GM03348 (cell line): ENCODE measurements around the gene ABCF3.

Source experiments
- DNase-seq: peaks from one replicate; pipeline ENCODE4 v3.0.0; 2012; ENCODE audit warnings: low spot score

Gene ABCF3

DNA sequence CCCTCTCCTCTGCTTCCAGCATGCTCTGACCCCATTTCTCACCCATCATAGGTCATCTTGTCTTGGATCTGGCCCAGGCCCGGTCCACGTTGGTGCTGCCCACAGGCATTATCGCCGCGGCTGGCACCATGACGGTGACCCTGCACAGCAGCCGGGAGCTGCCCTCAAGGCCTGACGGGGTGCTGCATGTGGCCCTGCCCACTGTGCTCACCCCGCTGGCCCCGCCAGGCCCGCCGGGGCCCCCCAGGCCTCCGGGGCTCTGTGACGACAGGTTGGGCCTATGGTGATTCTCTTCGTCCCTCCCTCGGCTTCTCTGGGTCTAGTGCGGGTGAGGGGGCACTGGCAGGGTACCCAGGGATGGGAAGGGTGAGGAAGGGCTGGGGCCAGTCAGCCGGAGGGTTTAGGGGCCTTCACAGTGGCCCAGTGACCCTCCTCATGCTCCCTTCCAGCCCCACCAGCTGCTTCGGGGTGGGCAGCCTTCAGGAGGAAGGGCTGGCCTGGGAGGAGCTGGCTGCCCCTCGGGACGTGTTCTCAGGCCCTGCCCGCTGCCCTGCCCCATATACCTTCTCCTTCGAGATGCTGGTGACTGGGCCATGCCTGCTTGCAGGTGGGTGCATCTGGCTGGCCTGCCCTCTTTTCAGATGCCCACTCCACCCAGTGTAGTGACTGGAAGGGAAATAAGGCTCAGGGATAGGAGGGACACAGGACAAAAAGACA lies 47.3 kb downstream of the ABCF3 start:
- no peak for DNase-seq

DNA sequence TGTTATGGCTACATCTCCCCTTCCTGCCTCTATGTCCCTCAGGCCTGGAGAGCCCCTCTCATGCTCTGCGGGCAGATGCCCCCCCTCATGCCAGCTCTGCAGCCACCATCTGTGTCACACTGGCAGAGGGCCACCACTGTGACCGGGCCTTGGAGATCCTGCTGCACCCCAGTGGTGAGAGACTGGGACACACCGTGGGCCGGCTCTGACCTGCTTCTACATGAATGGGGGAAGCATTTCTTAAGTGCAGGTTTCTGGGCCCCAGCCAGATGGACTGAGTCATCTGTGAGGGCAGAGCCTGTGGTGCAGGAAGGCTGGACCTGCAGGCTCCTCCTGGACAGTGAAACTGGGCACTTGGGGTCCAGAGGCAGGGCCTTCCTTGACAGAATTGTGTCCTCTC lies 48.2 kb downstream of the ABCF3 start:
- peak; percentile 70 for DNase-seq

DNA sequence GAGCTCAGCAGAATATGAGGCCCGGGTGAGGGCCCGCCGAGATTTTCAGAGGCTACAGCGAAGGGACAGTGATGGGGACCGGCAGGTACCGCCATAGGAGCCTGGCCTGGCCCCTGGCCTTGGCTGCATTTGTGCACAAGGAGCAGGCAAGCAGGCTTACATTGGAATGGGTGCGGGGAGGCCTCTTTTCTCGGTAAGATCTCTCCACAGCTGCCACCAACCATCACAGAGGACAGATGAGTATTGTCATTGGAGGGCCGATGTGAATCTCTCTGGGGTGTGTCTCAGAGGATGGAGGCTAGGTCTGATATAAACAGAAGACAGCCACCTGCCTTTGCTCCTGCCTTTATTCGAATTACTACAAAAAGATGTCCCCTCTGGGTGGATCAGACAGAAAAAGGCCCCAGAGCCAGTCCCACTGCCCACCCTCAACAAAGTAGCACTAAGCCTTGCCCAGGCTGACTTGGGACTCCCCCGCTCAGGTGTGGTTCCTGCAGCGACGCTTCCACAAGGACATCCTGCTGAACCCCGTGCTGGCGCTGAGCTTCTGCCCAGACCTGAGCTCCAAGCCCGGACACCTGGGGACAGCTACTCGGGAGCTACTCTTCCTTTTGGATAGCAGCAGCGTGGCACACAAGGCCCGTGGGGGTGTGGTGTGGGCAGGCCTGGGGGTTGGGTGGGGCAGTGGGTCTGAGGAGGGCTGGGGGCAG lies 48.8 kb downstream of the ABCF3 start:
- DNase-seq: no peak

DNA sequence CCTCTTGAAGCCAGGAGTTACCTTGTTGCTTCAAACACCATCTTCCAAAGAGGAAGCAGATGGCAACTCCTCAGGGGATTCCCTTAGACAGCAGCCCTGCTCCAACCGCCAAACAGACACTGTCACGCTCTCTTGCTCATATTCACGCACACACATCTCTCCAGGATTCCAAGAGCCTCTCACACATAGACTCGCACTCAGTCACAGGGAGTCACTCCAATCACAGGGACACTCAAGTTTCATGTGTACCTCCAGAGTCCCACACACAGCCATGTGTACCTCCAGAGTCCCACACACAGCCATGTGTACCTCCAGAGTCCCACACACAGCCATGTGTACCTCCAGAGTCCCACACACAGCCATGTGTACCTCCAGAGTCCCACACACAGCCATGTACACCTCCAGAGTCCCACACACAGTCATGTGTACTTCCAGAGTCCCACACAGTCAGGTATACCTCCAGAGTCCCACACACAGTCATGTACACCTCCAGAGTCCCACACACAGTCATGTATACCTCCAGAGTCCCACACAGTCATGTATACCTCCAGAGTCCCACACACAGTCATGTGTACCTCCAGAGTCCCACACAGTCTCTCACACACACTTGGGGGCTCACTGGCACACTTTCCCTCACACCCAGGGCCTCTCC lies 49.5 kb downstream of the ABCF3 start:
- DNase-seq: no peak

DNA sequence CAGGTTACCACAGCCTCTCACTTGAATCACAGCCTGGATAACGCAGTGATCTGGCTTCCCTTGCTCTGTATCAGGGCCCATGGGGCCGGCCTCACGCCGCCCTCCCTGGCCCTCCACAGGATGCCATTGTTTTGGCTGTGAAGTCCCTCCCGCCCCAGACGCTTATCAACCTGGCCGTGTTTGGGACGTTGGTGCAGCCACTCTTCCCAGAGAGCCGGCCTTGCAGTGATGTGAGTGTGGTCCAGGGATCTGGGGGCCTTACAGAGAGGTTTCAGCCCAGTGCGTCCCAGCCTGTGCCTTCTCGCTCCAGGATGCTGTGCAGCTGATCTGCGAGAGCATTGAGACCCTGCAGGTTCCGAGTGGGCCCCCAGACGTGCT lies 50.0 kb downstream of the ABCF3 start:
- DNase-seq: no peak

DNA sequence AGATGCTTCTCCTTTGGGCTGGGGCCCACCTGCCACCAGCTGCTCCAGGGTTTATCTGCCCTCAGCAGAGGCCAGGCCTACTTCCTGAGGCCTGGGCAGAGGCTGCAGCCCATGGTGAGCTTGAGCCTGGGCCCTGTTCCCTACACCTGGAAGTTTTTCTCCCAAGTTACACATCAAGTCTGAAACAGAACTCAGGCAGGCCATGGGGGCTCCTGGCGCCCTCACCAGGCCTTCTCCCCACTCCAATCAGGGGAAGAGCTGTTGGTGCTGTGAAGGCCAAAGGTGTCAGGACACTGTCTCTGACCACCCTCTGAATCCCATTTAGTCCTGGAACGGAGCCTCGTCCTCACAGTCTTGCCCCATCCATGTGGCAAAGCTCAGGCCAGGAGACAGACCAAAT lies 50.6 kb downstream of the ABCF3 start:
- no peak for DNase-seq

DNA sequence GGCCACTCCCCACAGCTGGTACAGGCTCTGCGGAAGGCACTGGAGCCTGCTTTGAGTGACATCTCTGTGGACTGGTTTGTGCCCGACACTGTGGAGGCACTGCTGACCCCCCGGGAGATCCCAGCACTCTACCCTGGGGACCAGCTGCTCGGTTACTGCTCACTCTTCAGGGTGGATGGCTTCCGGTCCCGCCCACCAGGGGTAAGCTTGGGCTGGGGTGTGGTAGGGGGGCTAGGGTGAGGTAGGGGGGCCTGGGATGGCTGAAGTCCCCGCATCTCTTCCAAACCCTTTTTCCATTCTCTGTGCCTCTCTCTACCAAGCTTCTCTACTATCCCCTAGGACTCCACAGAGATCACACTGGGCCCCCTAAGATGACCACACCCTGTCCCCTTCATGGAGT lies 51.2 kb downstream of the ABCF3 start:
- DNase-seq: no peak

DNA sequence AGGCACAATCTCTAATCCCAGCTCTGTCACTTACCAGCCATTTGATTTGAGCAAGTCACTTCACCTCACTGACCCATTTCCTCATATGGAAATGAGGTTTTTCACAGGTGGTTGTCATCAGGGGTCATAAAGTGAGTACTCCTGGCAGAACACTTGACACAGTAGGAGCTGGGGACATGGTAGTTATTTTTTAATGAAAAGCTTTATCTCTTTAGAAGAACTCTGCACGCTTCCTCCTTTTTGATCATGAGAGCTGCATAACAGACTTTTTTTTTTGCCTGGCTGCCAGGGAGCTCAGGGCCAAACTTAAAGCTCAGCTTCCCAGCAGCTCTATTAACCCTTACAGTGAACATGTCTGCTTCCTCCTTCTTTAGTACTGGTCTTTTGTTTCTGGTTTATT lies 51.8 kb downstream of the ABCF3 start:
- no peak for DNase-seq

DNA sequence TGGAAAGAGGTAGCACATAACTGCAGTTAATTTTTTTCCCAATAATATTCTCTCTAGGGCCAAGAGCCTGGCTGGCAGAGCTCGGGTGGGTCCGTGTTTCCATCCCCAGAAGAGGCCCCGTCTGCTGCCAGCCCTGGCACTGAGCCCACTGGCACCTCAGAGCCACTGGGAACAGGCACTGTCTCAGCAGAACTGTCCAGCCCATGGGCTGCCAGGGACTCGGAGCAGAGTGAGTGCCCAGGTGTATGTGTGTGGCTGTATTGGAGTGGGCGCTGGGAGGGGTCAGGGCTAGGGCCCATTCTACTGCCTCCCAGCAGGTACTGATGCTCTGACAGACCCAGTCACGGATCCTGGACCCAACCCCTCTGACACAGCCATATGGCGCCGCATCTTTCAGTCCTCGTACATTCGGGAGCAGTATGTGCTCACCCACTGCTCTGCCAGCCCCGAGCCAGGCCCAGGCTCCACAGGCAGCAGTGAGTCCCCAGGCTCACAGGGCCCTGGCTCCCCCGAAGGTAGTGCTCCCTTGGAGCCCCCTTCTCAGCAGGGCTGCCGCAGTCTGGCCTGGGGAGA lies 52.3 kb downstream of the ABCF3 start:
- DNase-seq: no peak

DNA sequence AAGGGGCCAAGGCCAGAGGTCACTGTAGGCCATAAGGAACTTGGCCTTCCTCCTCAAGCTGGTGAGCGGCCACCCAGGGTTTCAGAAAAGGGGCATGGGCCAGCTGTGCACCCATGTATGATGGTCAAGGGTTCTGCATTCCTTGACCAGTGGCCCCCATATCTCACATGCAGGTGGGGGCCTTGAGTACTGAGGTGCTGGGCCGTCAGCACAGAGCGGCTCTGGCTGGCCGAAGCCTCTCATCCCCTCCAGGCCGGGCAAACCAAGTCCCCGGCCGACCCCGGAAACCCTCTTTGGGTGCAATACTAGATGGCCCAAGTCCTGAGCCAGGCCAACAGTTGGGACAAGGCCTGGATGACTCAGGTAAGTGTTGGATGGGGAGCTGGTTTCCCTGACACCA lies 53.2 kb downstream of the ABCF3 start:
- peak; percentile 1 for DNase-seq

DNA sequence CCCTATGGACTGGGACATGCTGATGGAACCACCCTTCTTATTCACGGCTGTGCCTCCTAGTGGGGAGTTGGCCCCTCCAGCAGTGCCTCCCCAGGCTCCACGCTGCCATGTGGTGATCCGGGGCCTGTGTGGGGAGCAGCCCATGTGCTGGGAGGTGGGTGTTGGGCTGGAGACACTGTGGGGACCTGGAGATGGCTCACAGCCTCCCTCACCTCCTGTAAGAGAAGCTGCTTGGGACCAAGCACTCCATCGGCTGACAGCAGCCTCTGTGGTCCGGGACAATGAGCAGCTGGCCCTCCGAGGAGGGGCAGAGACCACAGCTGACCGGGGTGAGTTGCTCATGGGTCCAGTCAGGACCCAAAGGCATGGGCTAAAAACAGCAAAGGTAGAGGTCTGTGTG lies 53.7 kb downstream of the ABCF3 start:
- DNase-seq: no peak

DNA sequence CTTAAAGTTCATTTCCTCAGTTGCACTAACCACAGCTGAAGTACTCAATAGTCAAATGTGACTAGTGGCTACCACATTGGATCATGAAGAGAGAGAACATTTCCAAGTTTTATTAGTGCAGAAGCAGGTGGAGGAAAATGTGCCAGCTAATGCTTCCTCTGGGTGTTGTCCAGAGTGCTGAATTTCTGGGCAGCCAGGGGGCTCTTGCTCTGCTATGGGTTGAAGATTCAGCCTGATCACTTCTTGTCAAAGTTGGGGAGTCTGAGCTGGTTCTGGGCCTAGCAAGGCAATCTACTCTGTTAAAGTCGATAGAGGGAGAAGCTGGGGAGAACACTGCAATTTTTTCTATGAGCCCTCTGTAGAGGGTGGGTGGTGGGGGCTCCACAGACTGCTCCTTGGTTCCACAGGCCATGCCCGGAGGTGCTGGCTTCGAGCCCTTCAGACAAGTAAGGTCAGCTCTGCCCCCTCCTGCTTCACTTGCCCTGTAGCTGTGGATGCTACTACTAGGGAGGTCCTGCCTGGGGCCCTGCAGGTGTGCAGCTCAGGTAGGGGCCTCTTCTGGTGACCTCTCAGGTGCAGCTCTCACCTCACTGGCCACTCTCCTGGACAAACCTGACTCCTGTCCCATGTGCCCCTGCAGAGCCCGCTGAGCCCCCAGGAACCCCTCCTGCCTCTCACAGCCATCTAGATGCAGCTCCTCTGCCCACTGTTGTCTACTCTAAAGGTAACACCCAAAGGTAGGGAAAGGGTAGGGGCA lies 54.6 kb downstream of the ABCF3 start:
- DNase-seq: peak; percentile 45

DNA sequence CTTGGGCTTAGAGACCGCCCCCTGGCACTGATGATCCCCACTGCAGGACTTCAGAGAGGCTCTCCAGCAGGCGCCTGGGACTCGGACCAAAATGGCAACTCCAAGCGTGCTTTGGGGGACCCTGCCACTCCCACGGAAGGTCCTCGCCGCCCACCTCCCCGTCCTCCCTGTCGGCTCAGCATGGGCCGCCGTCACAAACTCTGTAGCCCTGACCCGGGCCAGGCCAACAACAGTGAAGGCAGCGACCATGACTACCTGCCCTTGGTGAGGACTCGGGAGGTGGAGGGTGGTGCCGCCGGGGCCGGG lies 55.1 kb downstream of the ABCF3 start:
- no peak for DNase-seq

DNA sequence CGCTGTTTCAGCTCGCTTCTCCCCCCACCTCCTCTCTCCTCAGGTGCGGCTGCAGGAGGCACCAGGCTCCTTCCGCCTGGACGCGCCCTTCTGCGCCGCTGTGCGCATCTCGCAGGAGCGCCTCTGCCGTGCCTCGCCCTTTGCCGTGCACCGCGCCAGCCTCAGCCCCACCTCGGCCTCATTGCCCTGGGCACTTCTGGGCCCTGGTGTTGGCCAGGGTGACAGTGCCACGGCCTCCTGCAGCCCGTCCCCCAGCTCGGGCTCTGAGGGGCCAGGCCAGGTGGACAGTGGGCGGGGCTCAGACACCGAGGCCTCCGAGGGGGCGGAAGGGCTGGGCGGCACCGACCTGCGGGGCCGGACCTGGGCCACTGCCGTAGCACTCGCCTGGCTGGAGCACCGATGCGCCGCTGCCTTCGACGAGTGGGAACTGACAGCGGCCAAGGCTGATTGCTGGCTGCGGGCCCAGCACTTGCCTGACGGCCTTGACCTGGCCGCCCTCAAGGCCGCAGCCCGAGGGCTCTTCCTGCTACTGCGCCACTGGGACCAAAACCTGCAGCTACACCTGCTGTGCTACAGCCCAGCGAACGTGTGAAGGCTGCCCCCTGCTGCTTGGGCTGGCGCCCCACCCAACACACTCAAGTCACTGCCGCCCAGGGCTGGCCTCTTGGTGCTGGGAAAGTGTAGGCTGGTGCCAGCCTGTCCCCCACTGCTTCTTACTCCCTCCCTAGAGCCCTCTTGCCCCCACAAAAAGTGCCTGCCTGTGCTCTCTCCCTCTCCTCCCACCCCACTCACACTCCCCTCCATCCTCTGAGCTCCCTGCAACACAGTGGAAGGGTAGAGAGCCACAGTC lies 55.7 kb downstream of the ABCF3 start:
- peak; percentile 40 for DNase-seq

DNA sequence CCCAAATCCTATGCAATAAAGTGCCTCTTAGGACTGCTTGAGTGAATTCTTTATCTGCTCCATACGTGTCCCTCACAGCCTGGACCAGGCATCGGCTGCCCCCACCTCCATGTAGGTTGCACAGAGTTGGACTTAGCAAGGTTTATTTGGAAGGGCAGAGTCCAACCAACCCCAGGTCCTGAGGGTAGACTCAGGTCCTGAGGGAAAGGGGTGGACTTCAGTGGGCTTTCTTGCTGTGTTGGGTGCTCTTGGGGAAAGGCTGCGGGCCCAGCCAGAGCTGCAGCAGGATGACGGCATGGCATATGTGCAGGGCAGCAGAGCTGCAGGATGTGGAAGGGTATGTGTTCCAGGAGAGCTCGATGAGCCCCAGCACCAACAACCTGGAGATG lies 56.3 kb downstream of the ABCF3 start:
- DNase-seq: no peak
